Mesothelial cell of epicardium (in vitro differentiated cells): Measurements from ENCODE around the gene TMEM178B. TPM values are rescaled to one million over a fixed set of nuclear protein-coding genes. Genes with fewer than 3 reads are reported as not detected.

Experiments used
- DNase-seq, 2 experiments: peaks; one replicate each; pipeline ENCODE4 v3.0.0; 2021; ENCODE audit warnings: low spot score in 2 of 2; ENCODE audit not compliant: unreplicated experiment in 2 of 2
- H3K27ac Mint-ChIP-seq: 2 replicates; pipeline ENCODE4 v1.8.0; 2021; ENCODE audit warnings: mixed read lengths
- H3K27me3 Mint-ChIP-seq: 2 replicates; pipeline ENCODE4 v1.8.0; 2021; ENCODE audit warnings: low read depth, mixed read lengths
- H3K36me3 Mint-ChIP-seq: 2 replicates; pipeline ENCODE4 v1.8.0; 2021; ENCODE audit warnings: mixed read lengths
- H3K4me1 Mint-ChIP-seq: 2 replicates; pipeline ENCODE4 v1.8.0; 2021; ENCODE audit warnings: mixed read lengths
- H3K4me3 Mint-ChIP-seq: 2 replicates; pipeline ENCODE4 v1.8.0; 2021; ENCODE audit warnings: mild to moderate bottlenecking, moderate library complexity, mixed read lengths
- H3K9me3 Mint-ChIP-seq: 2 replicates; pipeline ENCODE4 v1.8.0; 2021; ENCODE audit warnings: mixed read lengths
- total RNA-seq: library from RNA; stranded (reverse); gene quantifications from 3 replicates; pipeline ENCODE4 v1.2.1, GENCODE V29; 2021
- TF ChIP-seq, protein P1 (sequence below): fragments of 200-600 bp; sonication (generic); IDR thresholded peaks from one replicate; pipeline ENCODE4 v1.5.0; 2021; ENCODE audit warnings: antibody characterized with exemption; ENCODE audit not compliant: unreplicated experiment

The TMEM178B gene
- total RNA-seq, 1 donor from 2014 or later, result 0.16 TPM

DNA sequence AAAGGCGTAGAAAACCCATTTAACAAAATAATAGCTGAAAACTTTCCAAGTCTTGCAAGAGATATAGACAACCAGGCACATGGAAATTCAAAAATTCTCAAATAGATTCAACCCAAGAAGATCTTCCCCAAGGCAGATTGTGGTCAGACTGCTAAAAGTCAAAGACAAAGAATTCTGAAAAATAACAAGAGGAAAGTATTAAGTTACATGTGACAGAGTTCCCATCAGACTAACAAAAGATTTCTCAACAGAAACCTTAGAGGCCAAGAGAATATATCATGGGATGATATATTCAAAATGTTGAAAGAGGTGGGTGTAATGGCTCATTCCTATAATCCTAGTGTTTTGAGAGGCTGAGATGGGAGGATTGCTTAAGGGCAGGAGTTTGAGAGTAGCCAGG is 59.8 kb downstream of the TMEM178B start:
- H3K9me3 Mint-ChIP-seq, result peaks cover 3% of the 10 kb centered on the region

DNA sequence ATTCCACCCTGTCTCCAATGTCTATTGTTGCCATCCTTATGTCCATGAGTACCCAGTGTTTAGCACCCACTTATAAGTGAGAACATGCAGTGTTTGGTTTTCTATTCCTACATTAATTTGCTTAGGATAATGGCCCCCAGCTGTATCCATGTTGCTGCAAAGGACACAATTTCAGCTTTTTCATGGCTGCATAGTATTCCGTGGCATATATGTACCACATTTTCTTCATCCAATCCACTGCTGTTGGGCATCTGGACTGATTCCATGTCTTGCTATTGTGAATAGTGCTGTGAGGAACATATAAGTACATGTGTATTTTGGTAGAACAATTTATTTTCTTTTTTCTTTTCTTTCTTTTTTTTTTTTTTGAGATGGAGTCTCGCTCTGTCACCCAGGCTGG is 68.2 kb downstream of the TMEM178B start:
- H3K27ac Mint-ChIP-seq, result no peak overlapping the region
- peaks cover 12% of the 10 kb centered on the region for H3K9me3 Mint-ChIP-seq
- no peaks in the 10 kb centered on the region for H3K36me3 Mint-ChIP-seq
- TF ChIP-seq, protein P1, sequence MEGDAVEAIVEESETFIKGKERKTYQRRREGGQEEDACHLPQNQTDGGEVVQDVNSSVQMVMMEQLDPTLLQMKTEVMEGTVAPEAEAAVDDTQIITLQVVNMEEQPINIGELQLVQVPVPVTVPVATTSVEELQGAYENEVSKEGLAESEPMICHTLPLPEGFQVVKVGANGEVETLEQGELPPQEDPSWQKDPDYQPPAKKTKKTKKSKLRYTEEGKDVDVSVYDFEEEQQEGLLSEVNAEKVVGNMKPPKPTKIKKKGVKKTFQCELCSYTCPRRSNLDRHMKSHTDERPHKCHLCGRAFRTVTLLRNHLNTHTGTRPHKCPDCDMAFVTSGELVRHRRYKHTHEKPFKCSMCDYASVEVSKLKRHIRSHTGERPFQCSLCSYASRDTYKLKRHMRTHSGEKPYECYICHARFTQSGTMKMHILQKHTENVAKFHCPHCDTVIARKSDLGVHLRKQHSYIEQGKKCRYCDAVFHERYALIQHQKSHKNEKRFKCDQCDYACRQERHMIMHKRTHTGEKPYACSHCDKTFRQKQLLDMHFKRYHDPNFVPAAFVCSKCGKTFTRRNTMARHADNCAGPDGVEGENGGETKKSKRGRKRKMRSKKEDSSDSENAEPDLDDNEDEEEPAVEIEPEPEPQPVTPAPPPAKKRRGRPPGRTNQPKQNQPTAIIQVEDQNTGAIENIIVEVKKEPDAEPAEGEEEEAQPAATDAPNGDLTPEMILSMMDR, result no peak
- H3K27me3 Mint-ChIP-seq, result no peaks in the 10 kb centered on the region
- no peak for DNase-seq
- no peak overlapping the region for H3K4me3 Mint-ChIP-seq
- H3K4me1 Mint-ChIP-seq, result no peaks in the 10 kb centered on the region

More for the DNA sequence above, 59.8 kb downstream of the TMEM178B start:
- no peaks in the 10 kb centered on the region for H3K4me1 Mint-ChIP-seq
- H3K36me3 Mint-ChIP-seq, result no peaks in the 10 kb centered on the region
- H3K27ac Mint-ChIP-seq, result no peak overlapping the region
- H3K4me3 Mint-ChIP-seq, result no peak overlapping the region
- DNase-seq, result no peak
- peaks cover 42% of the 10 kb centered on the region for H3K27me3 Mint-ChIP-seq
- TF ChIP-seq, protein P1, result no peak

DNA sequence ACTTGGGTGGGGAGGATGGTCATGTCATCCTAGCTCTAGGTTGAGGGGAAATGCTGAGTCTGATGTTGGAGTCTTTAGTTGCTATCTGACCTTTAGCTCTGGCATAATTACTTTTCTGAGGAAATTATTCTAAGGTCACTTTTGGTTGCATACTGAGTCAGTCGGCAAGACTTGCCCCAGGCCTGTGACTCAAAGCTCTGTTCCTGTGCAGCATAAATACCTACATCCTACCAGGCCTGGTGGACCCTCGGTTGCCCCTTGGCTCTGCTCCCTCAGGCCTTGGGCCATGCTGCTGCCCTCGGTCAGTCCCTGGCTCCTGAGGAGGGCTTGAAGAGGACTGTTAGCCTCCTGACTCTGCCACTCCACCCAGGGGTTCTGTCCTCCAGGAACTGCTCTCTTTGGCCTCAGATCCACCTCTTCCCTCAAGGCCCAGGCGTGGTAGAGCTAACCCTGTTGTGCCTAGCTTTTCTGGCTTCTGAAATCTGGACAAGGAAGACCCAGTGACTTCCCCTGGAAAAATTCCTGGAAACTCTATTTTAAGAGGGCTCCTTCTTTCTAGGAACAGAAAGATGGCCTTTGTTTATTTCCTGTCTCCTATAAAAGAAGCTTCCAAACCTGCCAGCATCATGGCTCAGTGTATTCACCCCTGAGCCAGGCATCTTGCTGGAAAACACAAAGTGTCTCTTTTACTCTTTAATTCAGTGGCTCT is 71.2 kb downstream of the TMEM178B start:
- H3K9me3 Mint-ChIP-seq, result peaks cover 12% of the 10 kb centered on the region
- TF ChIP-seq, protein P1, result no peak
- H3K36me3 Mint-ChIP-seq, result no peaks in the 10 kb centered on the region
- no peak overlapping the region for H3K4me3 Mint-ChIP-seq
- no peak overlapping the region for H3K27ac Mint-ChIP-seq
- no peak for DNase-seq
- H3K27me3 Mint-ChIP-seq, result no peaks in the 10 kb centered on the region
- H3K4me1 Mint-ChIP-seq, result no peaks in the 10 kb centered on the region

DNA sequence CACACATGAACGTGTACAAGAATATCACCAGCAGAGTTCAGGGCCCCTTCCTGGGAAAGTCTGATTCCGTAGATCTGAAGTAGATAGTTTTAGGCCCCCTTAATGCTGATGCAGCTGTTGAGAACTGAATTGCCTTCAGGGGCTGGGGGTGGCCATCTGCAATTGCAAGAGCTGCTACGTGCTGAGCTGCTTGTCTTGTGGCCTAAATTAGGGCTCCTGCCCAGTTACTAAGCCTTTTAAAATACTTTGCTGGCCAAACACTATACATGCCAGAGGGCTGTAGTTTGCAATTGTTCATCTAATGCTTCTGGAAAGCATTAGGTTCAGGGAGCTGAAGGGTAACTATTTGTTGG is 71.7 kb downstream of the TMEM178B start:
- Mint-ChIP-seq H3K27ac (no peak overlapping the region), H3K27me3 (no peaks in the 10 kb centered on the region), H3K4me1 (no peaks in the 10 kb centered on the region), H3K36me3 (no peaks in the 10 kb centered on the region), H3K4me3 (no peak overlapping the region), H3K9me3 (peaks cover 12% of the 10 kb centered on the region)
- TF ChIP-seq, protein P1, result no peak
- no peak for DNase-seq

DNA sequence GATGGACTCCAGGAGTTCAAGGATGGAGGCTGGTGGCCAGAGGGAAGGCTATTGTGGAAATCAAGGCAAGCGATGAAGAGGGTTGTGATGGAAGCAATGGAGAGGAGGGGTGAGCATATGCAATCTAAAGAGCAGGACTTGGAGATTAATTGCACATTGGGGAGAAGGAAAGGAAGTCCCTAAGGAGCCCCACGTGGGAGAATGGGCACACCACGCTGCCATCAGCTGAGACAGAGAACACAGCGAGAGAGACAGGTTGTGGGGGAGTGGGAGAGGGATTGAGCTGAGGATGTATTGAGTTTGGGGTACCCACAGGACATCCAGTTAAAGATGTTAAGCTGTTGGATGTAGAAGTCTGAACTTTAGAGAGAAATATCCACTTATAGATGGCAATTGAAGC is 73.6 kb downstream of the TMEM178B start:
- Mint-ChIP-seq H3K27me3 (no peaks in the 10 kb centered on the region), H3K27ac (no peak overlapping the region), H3K4me1 (no peaks in the 10 kb centered on the region), H3K36me3 (no peaks in the 10 kb centered on the region), H3K4me3 (no peak overlapping the region), H3K9me3 (peaks cover 12% of the 10 kb centered on the region)
- DNase-seq, result no peak
- TF ChIP-seq, protein P1, result no peak
